GM08714 (cell line): Measurements from ENCODE around the gene GDAP2.

Source experiments
- H3K4me3 ChIP-seq: fragments of 200-500 bp; sonication (Bioruptor generic); 2 replicates; pipeline ENCODE4 v1.5.1; 2014; ENCODE audit warnings: mild to moderate bottlenecking, low read length, inconsistent platforms
- ZNF274 ChIP-seq: IDR thresholded peaks from 2 replicates; pipeline ENCODE4 v1.6.1; 2012; ENCODE audit warnings: mild to moderate bottlenecking, low read depth, low read length

GDAP2 gene

GRCh38 chr1:117838911-117839310 lies 90.5 kb downstream of the GDAP2 start:
- no peak overlapping the region for H3K4me3 ChIP-seq
- TF ChIP-seq ZNF274: no peak

GRCh38 chr1:117836069-117836468 lies 93.4 kb downstream of the GDAP2 start:
- TF ChIP-seq ZNF274: no peak
- no peak overlapping the region for H3K4me3 ChIP-seq

- no peak for TF ChIP-seq ZNF274
- H3K4me3 ChIP-seq: no peak overlapping the region
These were observed 95.0 kb downstream of the GDAP2 start for GRCh38 chr1:117834416-117834815.

GRCh38 chr1:117832453-117832852 lies 97.0 kb downstream of the GDAP2 start:
- no peak for TF ChIP-seq ZNF274
- H3K4me3 ChIP-seq: no peak overlapping the region

- TF ChIP-seq ZNF274: no peak
These were observed 99.2 kb downstream of the GDAP2 start for GRCh38 chr1:117830222-117830621.

GRCh38 chr1:117828201-117828600 lies 101.2 kb downstream of the GDAP2 start:
- no peak overlapping the region for H3K4me3 ChIP-seq
- no peak for TF ChIP-seq ZNF274

More at GRCh38 chr1:117830222-117830621, 99.2 kb downstream of the GDAP2 start:
- no peak overlapping the region for H3K4me3 ChIP-seq

GRCh38 chr1:117826540-117827078 lies 102.8 kb downstream of the GDAP2 start:
- TF ChIP-seq ZNF274: no peak
- H3K4me3 ChIP-seq: no peak overlapping the region

- no peak for TF ChIP-seq ZNF274
- H3K4me3 ChIP-seq: no peak overlapping the region
These were observed 103.3 kb downstream of the GDAP2 start for GRCh38 chr1:117826119-117826518.

- H3K4me3 ChIP-seq: no peak overlapping the region
- TF ChIP-seq ZNF274: no peak
These were observed 104.0 kb downstream of the GDAP2 start for GRCh38 chr1:117825414-117825813.

GRCh38 chr1:117824616-117825015 lies 104.8 kb downstream of the GDAP2 start:
- TF ChIP-seq ZNF274: no peak
- no peak overlapping the region for H3K4me3 ChIP-seq

- no peak for TF ChIP-seq ZNF274
- H3K4me3 ChIP-seq: no peak overlapping the region
These were observed 107.5 kb downstream of the GDAP2 start for GRCh38 chr1:117821774-117822482.

GRCh38 chr1:117821382-117821755 lies 108.1 kb downstream of the GDAP2 start:
- no peak for TF ChIP-seq ZNF274
- no peak overlapping the region for H3K4me3 ChIP-seq

- H3K4me3 ChIP-seq: no peak overlapping the region
- no peak for TF ChIP-seq ZNF274
These were observed 108.6 kb downstream of the GDAP2 start for GRCh38 chr1:117820694-117821381.

GRCh38 chr1:117820096-117820495 lies 109.3 kb downstream of the GDAP2 start:
- no peak for TF ChIP-seq ZNF274
- no peak overlapping the region for H3K4me3 ChIP-seq

- no peak overlapping the region for H3K4me3 ChIP-seq
- TF ChIP-seq ZNF274: no peak
These were observed 110.1 kb downstream of the GDAP2 start for GRCh38 chr1:117819301-117819700.

- TF ChIP-seq ZNF274: no peak
- H3K4me3 ChIP-seq: no peak overlapping the region
These were observed 111.0 kb downstream of the GDAP2 start for GRCh38 chr1:117818456-117818855.
